VCaP (cell line): Measurements from ENCODE around the gene AVP.
"Not testable (repeated sequence)": the region's sequence is repeated elsewhere in the genome, so short reads cannot be mapped to it uniquely, and the experiment has no call there.

Source experiments
- H3K27ac ChIP-seq: fragments of 450-650 bp; 2 replicates; pipeline ENCODE4 v1.5.1; 2017
- TF ChIP-seq, protein P1 (sequence below): fragments of 450-650 bp; conservative IDR thresholded peaks from 2 replicates; pipeline ENCODE4 v1.5.1; 2017; ENCODE audit warnings: mild to moderate bottlenecking, moderate library complexity

Gene AVP

DNA sequence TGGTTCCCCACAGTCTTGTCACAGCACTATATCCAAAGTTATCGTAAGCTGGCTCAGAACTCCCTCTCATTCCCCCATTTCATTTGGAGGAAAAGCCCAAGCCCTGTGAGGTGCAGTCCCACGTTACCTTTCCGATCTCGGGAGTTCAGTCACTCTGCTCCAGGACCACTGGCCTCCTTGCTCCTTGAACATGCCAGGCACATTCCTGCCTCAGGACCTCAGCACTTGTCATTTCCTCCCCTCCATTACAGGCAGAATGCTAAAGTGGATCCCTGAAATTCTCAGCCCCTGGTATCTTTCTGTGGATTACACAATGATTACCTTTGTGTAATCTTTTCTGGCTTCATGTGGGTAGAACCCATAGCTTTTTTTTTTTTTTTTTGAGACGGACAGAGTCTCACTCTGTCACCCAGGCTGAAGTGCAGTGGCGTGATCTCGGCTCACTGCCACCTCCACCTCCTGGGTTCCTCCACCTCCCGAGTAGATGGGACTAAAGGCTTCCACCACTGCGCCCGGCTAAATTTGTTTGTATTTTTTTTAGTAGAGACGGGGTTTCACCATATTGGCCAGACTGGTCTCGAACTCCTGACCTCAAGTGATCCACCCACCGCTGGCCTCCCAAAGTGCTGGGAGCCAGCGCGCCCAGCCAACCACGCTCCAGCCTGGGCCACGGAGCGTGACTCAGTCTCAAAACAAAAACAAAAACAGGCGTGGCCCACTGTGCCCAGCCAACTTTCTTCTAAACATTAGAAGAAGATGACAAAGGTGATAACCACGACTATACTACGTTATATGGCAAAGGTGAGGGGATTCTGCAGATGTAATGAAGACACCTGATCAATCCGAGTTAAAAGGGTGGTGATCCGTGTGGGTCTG, 17.1 kb downstream of the AVP start:
- H3K27ac ChIP-seq = no peak overlapping the region
- TF ChIP-seq, protein P1, sequence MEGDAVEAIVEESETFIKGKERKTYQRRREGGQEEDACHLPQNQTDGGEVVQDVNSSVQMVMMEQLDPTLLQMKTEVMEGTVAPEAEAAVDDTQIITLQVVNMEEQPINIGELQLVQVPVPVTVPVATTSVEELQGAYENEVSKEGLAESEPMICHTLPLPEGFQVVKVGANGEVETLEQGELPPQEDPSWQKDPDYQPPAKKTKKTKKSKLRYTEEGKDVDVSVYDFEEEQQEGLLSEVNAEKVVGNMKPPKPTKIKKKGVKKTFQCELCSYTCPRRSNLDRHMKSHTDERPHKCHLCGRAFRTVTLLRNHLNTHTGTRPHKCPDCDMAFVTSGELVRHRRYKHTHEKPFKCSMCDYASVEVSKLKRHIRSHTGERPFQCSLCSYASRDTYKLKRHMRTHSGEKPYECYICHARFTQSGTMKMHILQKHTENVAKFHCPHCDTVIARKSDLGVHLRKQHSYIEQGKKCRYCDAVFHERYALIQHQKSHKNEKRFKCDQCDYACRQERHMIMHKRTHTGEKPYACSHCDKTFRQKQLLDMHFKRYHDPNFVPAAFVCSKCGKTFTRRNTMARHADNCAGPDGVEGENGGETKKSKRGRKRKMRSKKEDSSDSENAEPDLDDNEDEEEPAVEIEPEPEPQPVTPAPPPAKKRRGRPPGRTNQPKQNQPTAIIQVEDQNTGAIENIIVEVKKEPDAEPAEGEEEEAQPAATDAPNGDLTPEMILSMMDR = no peak

DNA sequence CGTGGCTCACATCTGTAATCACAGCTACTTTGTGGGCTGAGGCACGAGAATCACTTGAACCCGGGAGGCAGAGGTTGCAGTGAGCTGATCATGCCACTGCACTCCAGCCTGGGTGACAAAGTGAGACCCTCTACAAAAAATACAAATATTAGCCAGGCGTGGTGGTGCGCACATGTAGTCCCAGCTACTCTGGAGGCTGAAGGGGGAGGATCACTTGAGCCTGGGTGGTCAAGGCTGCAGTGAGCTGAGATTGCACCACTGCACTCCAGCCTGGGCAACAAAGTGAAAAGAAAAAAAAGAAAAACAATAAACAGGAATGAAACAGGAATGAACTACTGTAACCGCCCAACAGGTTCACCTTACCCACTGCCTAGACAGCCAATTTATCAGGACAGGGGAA, 20.4 kb downstream of the AVP start:
- H3K27ac ChIP-seq = not testable (repeated sequence)

DNA sequence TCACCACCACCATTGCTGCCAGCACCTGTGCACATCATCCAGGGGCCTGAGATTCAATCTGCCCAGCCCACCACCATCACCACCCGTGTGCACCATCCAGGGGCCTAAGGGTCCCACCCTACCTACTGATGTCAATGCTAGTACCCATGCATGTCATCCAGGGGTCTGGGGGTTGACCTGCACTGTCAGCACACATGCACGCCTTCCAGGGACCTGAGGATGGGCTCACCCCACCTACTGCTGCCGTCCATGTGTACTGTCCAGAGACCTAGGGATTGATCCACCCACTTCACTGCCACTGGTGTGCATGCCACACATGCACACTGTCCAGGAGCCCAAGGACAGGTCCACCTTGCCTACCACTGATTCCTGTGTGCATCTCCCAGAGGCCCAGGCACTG, 25.0 kb downstream of the AVP start:
- TF ChIP-seq, protein P1 = no peak
- H3K27ac ChIP-seq = no peak overlapping the region

DNA sequence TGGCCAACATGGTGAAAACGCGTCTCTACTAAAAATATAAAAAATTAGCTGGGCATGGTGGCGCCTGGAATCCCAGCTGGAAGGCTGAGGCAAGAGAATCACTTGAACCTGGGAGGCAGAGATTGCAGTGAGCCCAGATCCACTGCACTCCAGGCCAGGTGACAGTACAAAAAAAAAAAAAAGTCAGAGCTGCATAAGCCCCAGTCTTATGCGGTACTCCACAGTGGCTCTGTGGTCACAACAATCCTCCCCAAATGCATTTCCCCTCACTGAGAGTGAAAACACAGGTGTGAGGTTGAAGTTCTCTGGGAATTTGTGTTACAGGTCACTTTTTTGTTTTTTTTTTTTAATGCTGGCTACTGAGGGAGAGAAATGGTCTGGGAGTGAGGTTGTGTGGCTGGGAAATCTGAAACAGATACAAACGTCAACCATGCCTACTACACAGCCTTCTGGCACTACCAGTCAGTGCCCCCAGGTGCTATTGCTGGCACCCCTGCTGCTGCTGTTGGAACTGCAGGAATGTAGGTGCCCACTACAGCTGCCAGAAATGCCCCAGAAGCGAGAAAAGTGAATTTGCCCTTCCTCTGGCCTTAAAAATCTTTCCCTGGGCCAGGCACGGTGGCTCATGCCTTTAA, 33.0 kb downstream of the AVP start:
- no peak overlapping the region for H3K27ac ChIP-seq
- TF ChIP-seq, protein P1 = no peak

DNA sequence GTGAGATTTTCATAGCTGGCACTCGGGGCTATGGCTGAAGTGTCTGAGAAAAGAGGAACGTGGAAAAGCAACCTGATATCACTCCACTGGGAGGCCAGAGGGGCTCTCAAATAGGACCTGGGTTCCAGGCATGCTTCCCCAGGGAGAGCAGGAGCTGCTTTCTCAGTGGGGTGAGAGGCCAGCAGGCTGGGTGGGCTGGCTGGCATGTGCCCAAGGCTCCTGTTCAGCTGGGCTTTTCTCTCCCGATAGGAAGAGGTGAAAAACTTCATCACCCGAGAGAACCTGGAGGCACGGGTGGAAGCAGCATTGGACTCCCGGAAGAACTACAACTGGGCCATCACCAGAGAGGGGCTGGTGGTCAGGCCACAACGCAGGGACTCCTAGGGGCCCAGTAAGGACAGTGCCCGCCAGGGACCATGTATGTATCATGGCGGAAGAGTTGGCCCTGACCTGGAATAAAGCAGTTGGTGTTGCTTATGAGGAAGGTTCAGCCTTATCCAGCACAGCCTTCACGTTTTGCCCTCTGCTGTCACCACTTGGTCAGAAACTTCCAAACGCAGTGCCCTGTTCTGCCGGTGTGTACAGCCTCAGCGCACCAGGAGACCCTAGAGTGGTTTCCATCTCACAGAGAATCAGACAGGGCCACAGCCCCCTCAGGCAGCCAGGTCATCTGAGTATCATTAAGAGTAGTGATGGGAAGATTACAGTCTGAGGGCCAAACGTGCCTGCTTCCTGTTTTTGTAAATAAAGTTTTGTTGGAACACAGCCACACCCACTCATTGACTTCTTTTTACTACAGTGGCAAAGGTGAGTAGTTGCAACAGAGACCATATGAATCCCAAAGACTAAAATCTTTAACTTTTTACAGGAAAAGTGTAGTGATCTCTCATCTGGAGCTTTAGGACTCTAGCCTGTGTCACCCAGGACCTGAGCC, 36.8 kb downstream of the AVP start:
- TF ChIP-seq, protein P1 = no peak
- peak overlapping the region; percentile 96 for H3K27ac ChIP-seq

DNA sequence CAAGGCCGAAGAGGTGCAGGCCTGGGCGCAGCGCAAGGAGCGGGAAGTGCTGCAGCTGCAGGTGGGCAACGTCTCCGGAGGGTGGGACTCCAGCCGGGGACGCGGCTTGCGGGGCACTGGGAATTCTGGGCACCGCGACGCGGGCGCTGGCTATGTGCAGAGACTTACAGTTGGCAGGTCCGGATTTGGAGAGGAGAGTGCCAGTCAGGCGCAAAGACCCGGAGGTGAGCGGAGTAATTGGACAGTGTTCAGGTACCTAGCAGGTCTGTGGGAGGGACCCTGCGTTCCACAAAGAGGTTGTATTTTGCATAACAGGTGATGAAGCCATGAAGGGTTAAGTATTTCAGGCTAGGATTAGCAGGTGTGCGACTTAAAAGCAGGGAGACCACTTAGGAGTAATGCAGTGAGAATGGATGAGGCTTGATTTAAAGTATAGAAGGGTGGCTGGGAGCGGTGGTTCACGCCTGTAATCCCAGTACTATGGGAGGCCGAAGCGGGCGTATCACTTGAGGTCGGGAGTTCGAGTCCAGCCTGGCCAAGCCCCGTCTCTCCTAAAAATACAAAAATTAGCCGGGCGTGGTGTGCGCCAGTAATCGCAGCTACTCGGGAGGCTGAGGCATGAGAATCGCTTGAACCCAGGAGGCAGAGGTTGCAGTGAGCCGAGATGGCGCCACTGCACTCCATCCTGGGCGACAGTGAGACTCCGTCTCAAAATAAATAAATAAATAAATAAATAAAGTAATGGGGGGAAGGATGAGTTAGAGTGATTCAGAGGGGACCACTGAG, 37.7 kb downstream of the AVP start:
- TF ChIP-seq, protein P1 = no peak
- H3K27ac ChIP-seq = peak overlapping the region; percentile 96
